NCI-H2171 (cell line): ENCODE results near the gene IDE.

Source experiments
- DNase-seq: peaks from one replicate; lab custom pipeline; 2025; lab: John Stamatoyannopoulos, UW

Gene IDE

GRCh38 chr10:92567952-92568600 is 5.8 kb downstream of the IDE start:
- no peak for DNase-seq

- DNase-seq: no peak
Measured at GRCh38 chr10:92562424-92562823, 11.5 kb downstream of the IDE start.

DNA sequence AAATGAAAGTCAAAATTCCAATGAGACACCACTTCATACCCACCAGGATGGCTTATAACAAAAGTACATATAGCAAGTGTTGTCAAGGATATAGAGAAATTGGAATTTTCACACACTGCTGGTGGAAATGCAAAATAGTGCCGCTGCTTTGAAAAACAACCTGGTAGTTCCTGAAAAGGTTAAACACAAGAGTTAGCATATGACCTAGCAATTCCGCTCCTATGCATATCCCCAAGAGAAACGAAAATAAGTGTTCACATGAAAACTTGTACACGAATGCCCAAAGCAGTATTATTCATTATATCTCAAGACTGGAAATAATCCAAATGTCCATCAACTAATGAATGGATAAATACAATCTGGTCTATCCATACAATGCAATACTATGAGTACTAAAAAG is 14.8 kb downstream of the IDE start:
- no peak for DNase-seq

DNA sequence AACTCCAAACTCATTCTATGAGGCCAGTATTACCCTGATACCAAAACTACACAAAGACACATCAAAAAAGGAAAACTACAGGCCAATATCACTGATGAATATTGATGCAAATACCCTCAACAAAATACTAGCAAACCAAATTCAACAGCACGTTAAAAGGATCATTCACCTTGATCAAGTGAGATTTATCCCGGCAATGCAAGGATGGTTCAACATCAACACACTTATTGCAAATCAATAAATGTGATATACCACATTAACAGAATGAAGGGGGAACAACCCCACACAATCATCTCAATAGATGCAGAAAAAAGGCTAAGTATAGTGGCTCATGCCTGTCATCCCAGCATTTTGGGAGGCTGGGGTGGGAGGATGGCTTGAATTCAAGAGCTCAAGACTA is 19.9 kb downstream of the IDE start:
- DNase-seq: no peak

- no peak for DNase-seq
Measured at GRCh38 chr10:92552310-92552709, 21.6 kb downstream of the IDE start.

DNA sequence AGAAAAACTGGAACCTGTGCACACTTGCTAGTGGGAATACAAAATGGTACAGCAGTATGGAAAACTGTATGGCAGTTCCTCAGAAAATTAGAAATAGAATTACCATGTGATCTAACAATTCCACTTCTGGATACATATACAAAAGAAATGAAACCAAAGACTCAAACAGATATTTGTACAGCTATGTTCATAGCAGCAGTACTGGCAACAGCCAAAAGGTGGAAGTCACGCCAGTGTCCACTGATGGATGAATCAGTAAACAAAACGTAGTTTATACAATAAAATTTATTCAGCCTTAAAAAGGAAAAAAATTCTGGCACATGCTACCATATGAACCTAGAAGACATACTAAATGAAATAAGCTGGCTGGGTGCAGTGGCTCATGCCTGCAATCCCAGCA is 23.0 kb downstream of the IDE start:
- DNase-seq: no peak

DNA sequence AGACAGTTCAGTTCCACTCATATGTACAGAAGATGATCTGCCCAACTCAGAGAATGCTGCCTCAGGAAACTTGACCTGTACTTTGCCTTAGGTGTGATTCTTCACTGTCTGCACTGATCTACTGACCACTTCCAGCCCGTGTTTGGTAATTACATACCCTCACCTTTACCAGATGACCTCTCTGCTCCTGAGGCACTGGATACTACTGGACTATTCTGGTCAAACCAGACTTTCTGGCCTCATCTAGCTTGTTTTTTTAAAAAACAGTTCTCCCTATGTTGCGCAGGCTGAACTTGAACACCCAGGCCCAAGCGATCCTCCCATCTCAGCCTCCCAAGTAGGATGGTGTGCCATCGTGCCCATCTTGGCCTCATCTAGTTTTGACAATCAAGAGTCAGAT is 26.2 kb downstream of the IDE start:
- DNase-seq: no peak

GRCh38 chr10:92545556-92545955 is 28.3 kb downstream of the IDE start:
- DNase-seq: no peak

- DNase-seq: no peak
Measured at GRCh38 chr10:92544296-92544695, 29.6 kb downstream of the IDE start.

GRCh38 chr10:92542458-92542857 is 31.4 kb downstream of the IDE start:
- DNase-seq: no peak

DNA sequence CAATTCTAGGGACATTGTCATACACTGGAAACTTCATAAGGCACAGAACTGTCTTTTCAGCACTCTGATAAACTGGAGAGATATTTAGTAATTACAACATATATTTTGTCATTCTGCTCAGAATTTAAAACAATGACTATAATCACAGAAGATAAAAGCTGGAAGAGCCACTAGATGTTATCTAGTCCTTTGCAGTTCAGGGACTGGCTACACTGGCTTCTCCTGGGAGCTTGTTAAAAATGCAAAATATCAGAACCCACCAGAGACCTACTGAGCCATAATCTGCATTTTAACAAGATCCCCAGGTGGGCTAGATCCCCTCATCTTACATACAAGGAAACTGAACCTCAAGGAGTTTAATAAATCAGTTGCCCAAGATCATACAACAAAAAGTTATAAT is 32.3 kb downstream of the IDE start:
- no peak for DNase-seq

GRCh38 chr10:92538231-92538958 is 35.5 kb downstream of the IDE start:
- no peak for DNase-seq

GRCh38 chr10:92530891-92531535 is 42.9 kb downstream of the IDE start:
- DNase-seq: no peak

DNA sequence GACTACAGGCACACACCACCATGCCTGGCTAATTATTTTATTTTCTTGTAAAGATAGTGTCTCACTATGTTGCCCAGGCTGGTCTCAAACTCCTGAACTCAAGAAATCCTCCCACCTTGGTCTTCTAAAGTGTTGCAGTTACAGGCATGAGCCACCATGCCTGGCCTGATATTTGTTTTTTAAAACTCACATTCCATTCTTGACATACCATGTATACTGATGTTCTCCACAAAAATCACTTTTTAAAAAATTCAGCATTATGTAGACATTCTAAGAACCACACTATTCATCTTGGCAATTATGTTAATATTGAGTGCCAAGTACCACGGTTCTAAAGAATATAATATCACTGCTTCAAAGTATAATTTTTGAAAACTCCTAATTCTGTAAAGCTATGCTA is 43.5 kb downstream of the IDE start:
- no peak for DNase-seq

GRCh38 chr10:92527716-92528115 is 46.2 kb downstream of the IDE start:
- no peak for DNase-seq

DNA sequence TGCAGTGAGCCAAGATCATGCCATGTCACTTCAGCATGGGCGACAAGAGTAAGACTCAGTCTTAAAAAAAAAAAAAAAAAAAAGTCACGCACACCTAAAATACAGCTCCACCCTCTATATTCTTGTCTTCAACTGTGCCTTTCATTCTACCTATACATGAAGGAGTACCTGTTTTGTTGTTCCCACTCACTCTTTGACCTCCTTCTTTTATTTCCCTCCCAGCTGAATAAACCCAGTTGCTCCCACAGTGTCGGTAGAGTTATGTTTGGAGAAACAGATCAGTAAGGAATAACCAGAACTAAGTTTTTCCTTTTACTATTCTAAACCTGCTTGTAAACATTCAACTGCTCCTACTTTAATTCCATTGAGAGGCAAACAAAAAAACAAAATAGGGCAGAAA is 50.3 kb downstream of the IDE start:
- DNase-seq: no peak

DNA sequence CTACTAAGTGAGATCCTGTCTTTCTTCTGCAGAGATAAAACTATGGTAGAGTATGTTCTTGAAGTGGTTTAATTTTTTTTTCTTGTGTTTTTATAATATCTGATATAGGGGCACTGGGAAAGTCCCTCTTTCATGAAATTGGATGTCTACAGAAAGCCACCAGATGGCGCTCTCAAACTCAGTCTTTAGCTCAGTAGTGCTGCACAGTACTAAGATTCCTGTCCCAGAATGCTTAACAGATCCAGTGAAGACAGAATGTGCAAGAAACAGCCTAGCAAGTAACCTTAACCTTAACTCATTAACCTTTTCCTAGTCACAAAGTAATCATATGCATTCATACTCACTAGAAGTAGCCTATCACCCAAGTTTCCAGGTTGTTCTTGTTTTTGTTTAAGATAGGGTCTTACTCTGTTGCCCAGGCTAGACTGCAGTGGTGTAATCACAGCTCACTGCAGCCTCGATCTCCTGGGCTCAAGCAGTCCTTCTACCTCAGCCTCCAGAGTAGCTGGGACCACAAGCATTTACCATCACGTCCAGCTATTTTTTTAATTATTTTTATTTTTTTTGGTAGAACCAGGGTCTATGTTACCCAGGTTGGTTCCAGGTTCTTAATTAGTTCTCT is 56.7 kb downstream of the IDE start:
- DNase-seq: peak; percentile 19

DNA sequence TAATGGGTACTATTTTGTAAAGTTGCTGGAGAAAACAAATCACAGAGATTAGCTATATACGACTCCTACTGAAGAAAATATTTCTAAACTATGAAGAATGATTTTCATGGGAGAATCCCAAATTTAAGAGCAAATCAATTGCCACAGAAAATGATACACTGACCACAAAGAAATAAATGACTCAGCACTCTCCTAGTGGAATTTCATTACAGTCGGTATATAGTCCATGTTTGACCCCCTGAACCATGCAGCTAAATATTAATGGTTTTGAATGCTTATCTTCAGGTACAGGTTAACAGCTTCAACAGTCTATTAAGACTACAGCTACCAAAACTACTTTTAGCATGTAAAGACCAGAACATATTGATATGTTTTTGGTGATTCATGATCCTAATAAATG is 65.0 kb downstream of the IDE start:
- DNase-seq: no peak

DNA sequence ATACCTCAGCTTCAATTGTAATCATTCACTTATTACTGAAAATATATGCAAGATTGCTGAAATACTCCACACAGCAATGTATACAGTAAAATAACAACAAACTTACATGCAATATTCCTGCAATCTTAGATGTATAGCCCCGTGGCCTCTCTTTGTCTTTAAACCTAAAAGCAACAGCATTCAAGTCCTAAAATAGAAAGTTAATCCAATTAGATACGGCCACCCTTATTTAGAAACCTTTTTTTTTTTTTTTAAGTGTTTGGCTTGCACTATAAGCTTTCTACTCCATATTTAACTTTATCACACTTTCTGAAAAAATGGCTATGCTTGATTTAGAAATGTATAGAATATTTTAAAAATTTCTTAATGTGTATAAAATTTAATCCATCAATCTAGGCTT is 67.6 kb downstream of the IDE start:
- DNase-seq: no peak

DNA sequence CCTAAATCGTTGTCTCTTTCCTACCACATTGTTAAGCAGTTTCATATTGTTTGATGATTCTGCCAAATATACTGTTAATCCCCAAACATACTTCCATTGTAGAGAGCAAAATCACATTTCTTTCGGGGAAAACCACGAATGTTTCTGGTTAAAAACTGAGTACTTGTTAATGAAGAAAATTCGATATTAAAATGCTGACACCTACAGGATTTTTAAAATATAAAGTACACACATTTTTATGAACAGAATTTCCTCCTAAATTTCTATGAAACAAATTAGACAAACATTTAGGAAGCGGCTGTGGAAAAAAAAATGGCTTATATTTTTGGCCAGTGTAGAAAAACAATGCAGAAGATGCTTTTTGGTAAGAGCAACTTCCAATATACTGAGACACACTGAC is 68.8 kb downstream of the IDE start:
- no peak for DNase-seq

DNA sequence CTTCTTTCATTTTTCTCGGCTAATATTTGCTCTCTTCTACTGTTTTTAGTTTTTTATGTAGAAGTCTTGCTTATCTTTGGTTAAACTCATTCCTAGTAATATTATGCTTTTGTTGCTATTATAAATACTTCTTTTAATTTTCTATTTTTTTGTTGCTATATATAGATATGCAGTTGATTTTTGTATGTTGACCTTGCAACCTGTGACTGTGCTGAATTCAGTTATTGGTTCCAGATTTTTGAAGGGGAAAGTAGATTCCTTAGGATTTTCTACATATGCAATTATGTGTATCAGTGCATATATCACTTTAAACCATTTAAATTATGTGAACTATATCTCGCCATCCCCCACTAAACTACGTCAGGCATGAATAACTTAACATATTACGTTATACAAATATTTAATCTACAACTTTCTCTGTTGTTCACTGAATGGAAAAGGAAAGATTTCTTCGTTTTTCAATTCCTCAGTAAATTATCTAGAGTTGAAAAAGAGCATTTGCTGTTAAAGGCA is 71.5 kb downstream of the IDE start:
- DNase-seq: no peak

DNA sequence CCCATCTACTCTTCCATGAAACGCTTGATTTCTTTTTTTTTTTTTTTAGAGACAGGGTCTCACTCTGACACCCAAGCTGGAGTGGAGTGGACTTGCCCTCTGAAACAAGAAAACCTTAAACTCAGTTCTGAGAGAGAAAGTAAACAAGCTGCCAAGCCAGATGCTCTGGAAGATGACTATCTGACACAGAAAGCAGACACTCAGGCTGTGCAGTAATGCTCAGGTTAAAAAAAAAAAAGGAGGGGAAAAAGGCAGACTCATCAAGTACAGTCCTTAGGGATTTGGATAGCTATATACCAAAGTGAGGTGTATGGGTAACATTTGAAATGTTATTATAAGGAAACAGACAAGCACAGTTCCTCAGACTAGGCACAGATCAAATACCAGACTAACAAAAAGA is 80.5 kb downstream of the IDE start:
- peak; percentile 68 for DNase-seq

- DNase-seq: no peak
Measured at GRCh38 chr10:92492748-92493240, 81.1 kb downstream of the IDE start.
